ENCODE results near the gene RPL38.

DNA sequence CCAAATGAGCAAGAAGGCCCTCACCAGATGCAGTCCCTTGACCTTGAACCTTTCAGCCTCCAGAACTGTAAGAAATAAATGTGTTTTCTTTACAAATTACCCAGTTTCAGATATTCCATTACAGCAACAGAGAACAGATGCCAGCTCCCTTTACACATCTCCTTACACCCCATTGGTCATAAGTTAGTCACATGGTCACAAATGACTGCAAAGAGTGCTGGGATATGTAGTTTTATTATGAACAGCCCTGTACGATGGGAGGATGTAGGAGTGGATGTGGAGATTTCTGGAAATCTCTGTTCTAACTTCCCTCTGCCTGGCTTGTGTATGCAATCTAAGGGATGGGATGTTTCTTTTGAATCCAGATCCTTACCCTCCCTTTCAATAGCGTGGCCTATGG, 13.3 kb upstream of the RPL38 start:
- TF ChIP-seq, protein P1, sequence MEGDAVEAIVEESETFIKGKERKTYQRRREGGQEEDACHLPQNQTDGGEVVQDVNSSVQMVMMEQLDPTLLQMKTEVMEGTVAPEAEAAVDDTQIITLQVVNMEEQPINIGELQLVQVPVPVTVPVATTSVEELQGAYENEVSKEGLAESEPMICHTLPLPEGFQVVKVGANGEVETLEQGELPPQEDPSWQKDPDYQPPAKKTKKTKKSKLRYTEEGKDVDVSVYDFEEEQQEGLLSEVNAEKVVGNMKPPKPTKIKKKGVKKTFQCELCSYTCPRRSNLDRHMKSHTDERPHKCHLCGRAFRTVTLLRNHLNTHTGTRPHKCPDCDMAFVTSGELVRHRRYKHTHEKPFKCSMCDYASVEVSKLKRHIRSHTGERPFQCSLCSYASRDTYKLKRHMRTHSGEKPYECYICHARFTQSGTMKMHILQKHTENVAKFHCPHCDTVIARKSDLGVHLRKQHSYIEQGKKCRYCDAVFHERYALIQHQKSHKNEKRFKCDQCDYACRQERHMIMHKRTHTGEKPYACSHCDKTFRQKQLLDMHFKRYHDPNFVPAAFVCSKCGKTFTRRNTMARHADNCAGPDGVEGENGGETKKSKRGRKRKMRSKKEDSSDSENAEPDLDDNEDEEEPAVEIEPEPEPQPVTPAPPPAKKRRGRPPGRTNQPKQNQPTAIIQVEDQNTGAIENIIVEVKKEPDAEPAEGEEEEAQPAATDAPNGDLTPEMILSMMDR (IDR thresholded peaks at IDR 0.05) = no peak
- TF ChIP-seq POLR2A (IDR thresholded peaks at IDR 0.05) = no peak

All from esophagus squamous epithelium (tissue), 4 donors.